OCI-LY7 (cell line): ENCODE results near the gene DCAKD. TPM values are rescaled to one million over a fixed set of nuclear protein-coding genes. Genes with fewer than 3 reads are reported as not detected.

ENCODE experiments used
- BruUV-seq: library from RNA; stranded (reverse); fragments of 400-500 nt; replicated peaks from 2 replicates; lab custom pipeline; 2021; lab: Mats Ljungman, UMichigan
- CTCF ChIA-PET: fragments of 300-600 bp; sonication (Branson Sonifier 250); formaldehyde crosslinking; loops from one replicate; lab custom pipeline; 2022; ENCODE audit warnings: antibody characterized with exemption; ENCODE audit not compliant: unreplicated experiment; lab: Charles Lee
- POLR2A ChIA-PET: fragments of 300-600 bp; sonication (Branson Sonifier 250); formaldehyde crosslinking; loops from one replicate; lab custom pipeline; 2022; ENCODE audit warnings: antibody characterized with exemption; lab: Charles Lee
- DNase-seq: peaks from one replicate; pipeline ENCODE4 v3.0.0-alpha.2; 2015; ENCODE audit warnings: low spot score
- H2AFZ ChIP-seq: fragments of 200-600 bp; sonication (generic), shearing (Covaris generic); 2 replicates; pipeline ENCODE4 v1.6.1; 2014; ENCODE audit warnings: mild to moderate bottlenecking, antibody characterized with exemption, low read length, moderate library complexity
- H3K27ac ChIP-seq: fragments of 200-600 bp; sonication (generic); 2 replicates; pipeline ENCODE4 v1.5.1; 2014; ENCODE audit warnings: mixed run types, low read depth, mild to moderate bottlenecking, moderate library complexity, low read length, inconsistent platforms; ENCODE audit not compliant: poor library complexity, severe bottlenecking
- H3K36me3 ChIP-seq: fragments of 200-600 bp; sonication (generic); 2 replicates; pipeline ENCODE4 v1.6.1; 2014; ENCODE audit warnings: mild to moderate bottlenecking, antibody characterized with exemption, low read length, moderate library complexity, mixed read lengths; ENCODE audit not compliant: insufficient read depth
- H3K4me1 ChIP-seq: fragments of 200-600 bp; sonication (generic); 2 replicates; pipeline ENCODE4 v1.5.1; 2014; ENCODE audit warnings: mild to moderate bottlenecking, low read length; ENCODE audit not compliant: insufficient read depth, poor library complexity, severe bottlenecking
- H3K4me2 ChIP-seq: fragments of 200-600 bp; sonication (generic); 2 replicates; pipeline ENCODE4 v1.6.1; 2014; ENCODE audit warnings: mild to moderate bottlenecking, low read length
- H3K4me3 ChIP-seq: fragments of 200-600 bp; sonication (generic); 2 replicates; pipeline ENCODE4 v1.5.1; 2014; ENCODE audit warnings: mild to moderate bottlenecking, low read depth, low read length; ENCODE audit not compliant: poor library complexity, severe bottlenecking
- H3K79me2 ChIP-seq: fragments of 200-600 bp; sonication (generic); 2 replicates; pipeline ENCODE4 v1.6.1; 2016; ENCODE audit warnings: low read depth, mild to moderate bottlenecking, low read length, moderate library complexity, mixed read lengths; ENCODE audit not compliant: insufficient read depth
- H3K9me2 ChIP-seq: fragments of 200-600 bp; sonication (generic); 2 replicates; pipeline ENCODE4 v1.6.1; 2016; ENCODE audit warnings: mild to moderate bottlenecking, low read length, mixed read lengths; ENCODE audit not compliant: insufficient read depth
- H3K9me3 ChIP-seq: fragments of 200-600 bp; sonication (generic); 2 replicates; pipeline ENCODE4 v1.6.1; 2014; ENCODE audit warnings: mild to moderate bottlenecking, mixed run types, low read length, mixed read lengths
- H4K20me1 ChIP-seq: fragments of 200-600 bp; sonication (generic); 2 replicates; pipeline ENCODE4 v1.6.1; 2014; ENCODE audit warnings: mild to moderate bottlenecking, antibody characterized with exemption, low read length, moderate library complexity, mixed read lengths; ENCODE audit not compliant: insufficient read depth
- EZH2phosphoT487 ChIP-seq: fragments of 200-600 bp; sonication (generic); IDR thresholded peaks from 2 replicates; pipeline ENCODE4 v1.6.1; 2018; ENCODE audit warnings: low read depth, borderline replicate concordance, mild to moderate bottlenecking, mixed run types, antibody characterized with exemption, low read length, moderate library complexity, mixed read lengths
- intact Hi-C: fragments of 100-400 bp; cut with micrococcal nuclease; formaldehyde crosslinking; loops from one replicate; pipeline ENCODE4 v1.10.0; 2022; ENCODE audit not compliant: unreplicated experiment
- total RNA-seq, 2 experiments: library from RNA; depleted of rRNA in 1 of 2; stranded (reverse); fragments of >200 nt in 1 of 2; shearing (Covaris generic) in 1 of 2; gene quantifications; 2 replicates each; pipeline ENCODE4 v1.2.3, GENCODE V29; 2014 to 2022
- TF ChIP-seq, protein P1 (sequence below): fragments of 200-600 bp; sonication (generic); conservative IDR thresholded peaks from 2 replicates; pipeline ENCODE4 v1.5.1; 2014; ENCODE audit warnings: mild to moderate bottlenecking, antibody characterized with exemption, low read length, moderate library complexity, mixed read lengths

DCAKD gene
- total RNA-seq, 2 experiments from 2014 or later, result 40.8 to 45.6 TPM

DNA sequence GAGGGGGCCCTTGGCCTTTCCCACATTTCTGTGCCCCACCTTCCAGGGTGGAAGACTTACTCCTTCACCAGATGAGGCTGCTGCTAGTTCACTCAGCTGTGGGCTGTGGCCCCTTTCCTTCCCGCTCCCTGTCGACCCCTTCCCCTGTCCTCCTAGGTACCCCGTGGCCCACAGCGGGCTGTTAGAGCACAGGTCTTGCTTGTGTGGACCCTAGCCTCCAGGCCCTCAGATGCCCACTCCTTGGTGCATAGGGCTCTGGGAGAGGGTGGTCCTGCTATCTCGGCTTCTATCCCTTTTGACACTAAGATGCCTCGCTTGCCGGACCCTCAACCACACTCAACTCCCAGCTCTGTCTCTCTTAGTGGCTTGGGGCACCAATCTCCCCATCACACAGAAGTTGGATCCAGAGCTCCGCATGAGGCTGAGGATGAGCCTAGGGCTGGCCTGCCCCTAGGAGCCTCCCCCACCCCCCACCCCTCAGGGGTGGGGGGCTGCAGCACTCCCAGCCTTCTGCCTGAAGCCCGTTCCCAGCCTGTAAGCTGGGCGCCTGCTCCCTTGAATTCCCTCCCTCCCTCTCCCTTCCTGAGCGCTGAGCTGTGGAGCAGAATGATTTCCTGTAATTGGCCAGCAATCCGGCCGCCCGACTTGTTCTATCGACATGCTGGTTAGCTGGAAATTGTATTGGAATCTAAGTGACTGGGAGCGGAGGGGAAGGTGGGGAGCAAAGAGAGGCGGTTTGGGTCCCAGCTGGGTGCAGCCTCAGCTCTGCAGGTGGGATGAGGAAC lies 30.9 kb downstream of the DCAKD start:
- no peak overlapping the region for H3K4me2 ChIP-seq
- no peaks in the 10 kb centered on the region for H4K20me1 ChIP-seq
- no peaks in the 10 kb centered on the region for H3K9me2 ChIP-seq
- no peak overlapping the region for H3K27ac ChIP-seq
- no peak overlapping the region for H2AFZ ChIP-seq
- no TSS peak for BruUV-seq
- TF ChIP-seq, protein P1, sequence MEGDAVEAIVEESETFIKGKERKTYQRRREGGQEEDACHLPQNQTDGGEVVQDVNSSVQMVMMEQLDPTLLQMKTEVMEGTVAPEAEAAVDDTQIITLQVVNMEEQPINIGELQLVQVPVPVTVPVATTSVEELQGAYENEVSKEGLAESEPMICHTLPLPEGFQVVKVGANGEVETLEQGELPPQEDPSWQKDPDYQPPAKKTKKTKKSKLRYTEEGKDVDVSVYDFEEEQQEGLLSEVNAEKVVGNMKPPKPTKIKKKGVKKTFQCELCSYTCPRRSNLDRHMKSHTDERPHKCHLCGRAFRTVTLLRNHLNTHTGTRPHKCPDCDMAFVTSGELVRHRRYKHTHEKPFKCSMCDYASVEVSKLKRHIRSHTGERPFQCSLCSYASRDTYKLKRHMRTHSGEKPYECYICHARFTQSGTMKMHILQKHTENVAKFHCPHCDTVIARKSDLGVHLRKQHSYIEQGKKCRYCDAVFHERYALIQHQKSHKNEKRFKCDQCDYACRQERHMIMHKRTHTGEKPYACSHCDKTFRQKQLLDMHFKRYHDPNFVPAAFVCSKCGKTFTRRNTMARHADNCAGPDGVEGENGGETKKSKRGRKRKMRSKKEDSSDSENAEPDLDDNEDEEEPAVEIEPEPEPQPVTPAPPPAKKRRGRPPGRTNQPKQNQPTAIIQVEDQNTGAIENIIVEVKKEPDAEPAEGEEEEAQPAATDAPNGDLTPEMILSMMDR, result no peak
- TF ChIP-seq EZH2phosphoT487, result no peak
- no peak for DNase-seq
- peaks cover 9% of the 10 kb centered on the region; the same call in 1 of the 2 replicates for H3K36me3 ChIP-seq
- H3K9me3 ChIP-seq, result no peaks in the 10 kb centered on the region
- ChIA-PET CTCF (interaction anchor here (0.6 kb wide), 2 partner anchors 110 to 404 kb away, joined by 3 read pairs; no protein-coding TSS in a partner anchor), POLR2A (interaction anchor here (0.5 to 0.8 kb wide), 4 partner anchors 25 to 121 kb away, joined by 3 to 5 read pairs (median 4); no protein-coding TSS in a partner anchor)
- intact Hi-C loops, result no loop called here
- no peaks in the 10 kb centered on the region for H3K79me2 ChIP-seq
- no peak overlapping the region for H3K4me3 ChIP-seq
- peaks cover 14% of the 10 kb centered on the region for H3K4me1 ChIP-seq

GRCh38 chr17:45018848-45019711 lies 32.4 kb downstream of the DCAKD start:
- Histone ChIP-seq H3K4me1 (peaks cover 14% of the 10 kb centered on the region), H3K36me3 (peaks cover 5% of the 10 kb centered on the region; the same call in 1 of the 2 replicates), H3K4me2 (peak overlapping the region; percentile 57), H3K27ac (no peak overlapping the region), H3K9me2 (no peaks in the 10 kb centered on the region), H3K9me3 (no peaks in the 10 kb centered on the region), H2AFZ (peak overlapping the region; percentile 41; the same call in 1 of the 2 replicates), H4K20me1 (no peaks in the 10 kb centered on the region), H3K79me2 (no peaks in the 10 kb centered on the region), H3K4me3 (peak overlapping the region; percentile 29)
- CTCF ChIA-PET, result no interaction called here
- TF ChIP-seq EZH2phosphoT487, result no peak
- TF ChIP-seq, protein P1, result peak; percentile 36; the same call in 1 of the 2 replicates
- POLR2A ChIA-PET, result interaction anchor here (0.6 kb wide), 1 partner anchor 30 kb away, joined by 6 read pairs; no protein-coding TSS in a partner anchor
- peak; percentile 25 for DNase-seq
- intact Hi-C loops, result loop anchor here (5.0 kb wide), 1 partner anchor 78 kb away; no protein-coding TSS in a partner anchor
- BruUV-seq, result no TSS peak
